GM15510 (cell line): ENCODE results near the gene YJEFN3.

Experiments
- POLR2A ChIP-seq: IDR thresholded peaks from 3 replicates; pipeline ENCODE4 v1.6.1; 2011; ENCODE audit warnings: borderline replicate concordance; ENCODE audit not compliant: insufficient read length; ENCODE audit errors: extremely low read depth

Gene YJEFN3

DNA sequence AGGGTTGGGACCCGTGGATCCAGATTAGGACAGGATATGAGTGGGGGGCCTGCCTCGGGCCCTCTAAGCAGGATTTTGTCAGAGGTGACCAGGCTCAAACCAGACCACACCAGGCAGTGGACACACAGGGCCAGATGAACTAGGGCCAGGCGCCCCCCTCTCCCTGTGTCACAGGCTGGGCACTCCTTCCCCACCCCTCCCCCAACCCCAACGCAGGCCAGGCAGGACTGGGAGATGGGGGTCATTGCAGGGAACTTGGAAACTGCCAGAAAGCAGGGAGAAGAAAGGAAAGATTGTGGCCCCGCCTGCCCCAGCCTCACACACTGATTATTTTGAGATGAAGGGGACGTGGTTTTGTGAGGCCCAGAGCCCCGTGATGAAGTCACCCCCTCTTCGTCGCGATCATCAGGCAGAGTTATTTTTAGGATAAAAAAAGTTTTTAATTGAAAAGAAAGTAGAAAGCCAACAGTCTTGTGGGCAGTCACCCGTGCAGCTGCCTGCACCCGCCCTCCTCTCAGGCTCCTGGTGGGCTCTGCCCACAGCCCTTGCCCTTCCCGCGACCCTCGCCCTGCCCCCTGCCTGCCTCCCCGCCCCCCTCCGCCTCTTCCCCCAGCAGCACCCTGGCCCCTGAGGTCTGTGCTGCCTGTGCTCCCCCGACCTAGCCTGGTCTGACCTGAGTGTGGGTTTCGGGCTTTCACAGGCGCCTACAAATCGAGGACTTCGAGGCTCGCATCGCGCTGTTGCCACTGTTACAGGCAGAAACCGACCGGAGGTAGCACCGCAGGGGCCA is 1.9 kb upstream of the YJEFN3 start:
- no peak for TF ChIP-seq POLR2A

GRCh38 chr19:19527371-19527656 is 1.4 kb upstream of the YJEFN3 start:
- no peak for TF ChIP-seq POLR2A

DNA sequence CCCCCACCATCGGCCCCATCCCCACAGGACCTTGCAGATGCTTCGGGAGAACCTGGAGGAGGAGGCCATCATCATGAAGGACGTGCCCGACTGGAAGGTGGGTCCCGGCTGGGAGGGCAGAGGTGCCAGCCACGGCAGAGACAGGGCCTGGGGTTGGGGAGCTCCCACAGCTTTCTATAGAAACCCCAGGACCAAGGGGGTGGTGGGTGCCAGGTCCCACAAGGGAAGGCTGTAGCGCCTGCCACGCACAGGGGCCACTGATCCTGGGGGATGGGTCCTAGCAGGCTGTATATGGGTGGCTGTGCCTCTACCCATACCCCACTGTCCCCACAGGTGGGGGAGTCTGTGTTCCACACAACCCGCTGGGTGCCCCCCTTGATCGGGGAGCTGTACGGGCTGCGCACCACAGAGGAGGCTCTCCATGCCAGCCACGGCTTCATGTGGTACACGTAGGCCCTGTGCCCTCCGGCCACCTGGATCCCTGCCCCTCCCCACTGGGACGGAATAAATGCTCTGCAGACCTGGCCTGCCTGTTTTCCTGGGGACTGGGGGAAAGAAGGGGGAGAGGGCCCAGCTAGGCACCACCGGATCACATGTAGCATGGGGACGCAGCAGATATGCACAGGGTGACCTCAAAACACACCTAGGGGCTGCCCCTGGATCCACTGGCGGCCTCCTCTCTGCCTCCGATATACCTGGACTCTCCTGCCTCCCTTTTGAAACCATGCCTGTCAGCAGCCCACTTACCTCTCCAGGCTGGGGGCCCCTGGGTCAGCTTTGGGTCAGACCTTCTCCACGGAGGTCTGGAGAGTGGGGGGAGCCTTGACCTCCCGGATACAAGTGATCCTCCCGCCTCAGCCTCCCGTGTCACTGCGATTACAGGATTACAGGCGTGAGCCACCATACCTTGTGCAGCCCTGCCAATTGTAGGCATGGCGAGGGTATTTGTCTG is 761 bp upstream of the YJEFN3 start:
- no peak for TF ChIP-seq POLR2A

DNA sequence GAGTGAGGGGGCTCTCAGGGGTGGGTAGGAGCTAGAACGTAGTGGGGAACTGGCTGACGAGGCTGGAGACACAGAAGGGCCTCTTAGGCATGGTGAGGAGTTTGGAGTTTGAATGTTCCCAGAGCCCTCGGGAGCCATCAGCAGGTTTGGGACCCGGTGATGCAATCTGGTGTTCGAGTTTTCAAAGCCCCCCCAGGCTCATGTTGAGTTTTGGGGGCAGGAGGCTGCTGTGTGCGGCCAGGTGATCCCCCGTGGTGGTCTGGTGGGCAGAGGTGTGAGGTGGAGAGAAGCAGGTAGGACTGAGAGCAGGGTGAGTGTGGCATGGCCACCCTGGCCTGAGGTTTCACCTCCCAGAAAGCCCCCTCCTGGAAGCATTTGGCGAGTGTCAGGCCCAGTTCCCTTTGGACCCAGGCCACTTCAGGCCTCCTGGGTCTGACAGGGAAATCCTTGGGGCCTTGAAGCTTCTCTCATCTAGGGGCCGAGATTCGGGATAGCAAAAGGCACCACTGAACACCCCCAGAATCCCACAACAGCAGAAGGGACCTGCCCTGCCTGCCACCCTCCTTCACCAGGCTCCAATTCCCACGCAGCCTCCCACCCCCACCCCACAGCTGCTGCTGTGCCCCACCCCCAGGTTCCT is 1.2 kb downstream of the YJEFN3 start:
- TF ChIP-seq POLR2A, result no peak

GRCh38 chr19:19530423-19530804 is 1.7 kb downstream of the YJEFN3 start:
- no peak for TF ChIP-seq POLR2A

DNA sequence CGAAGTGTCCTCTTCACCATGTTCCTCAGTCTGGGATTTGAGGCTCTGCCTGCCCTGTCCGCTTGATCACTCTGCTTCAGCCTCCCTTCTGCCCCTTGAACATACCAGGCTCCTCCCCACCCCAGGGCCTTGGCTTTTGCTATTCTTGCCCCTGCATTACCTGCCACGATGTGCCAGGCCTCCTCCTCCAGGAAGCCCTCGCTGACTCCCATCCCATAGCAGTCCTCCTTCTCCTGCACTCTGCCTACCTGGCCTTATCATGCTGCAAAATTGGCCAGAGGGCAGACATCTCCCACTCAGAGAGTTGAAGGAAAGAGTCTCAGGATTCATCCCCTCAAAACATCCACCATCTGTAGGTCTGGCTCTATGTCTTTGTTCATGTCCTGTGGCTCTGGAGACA is 2.2 kb downstream of the YJEFN3 start:
- no peak for TF ChIP-seq POLR2A

GRCh38 chr19:19531951-19532805 is 3.5 kb downstream of the YJEFN3 start:
- no peak for TF ChIP-seq POLR2A

GRCh38 chr19:19532806-19533701 is 4.3 kb downstream of the YJEFN3 start:
- no peak for TF ChIP-seq POLR2A

DNA sequence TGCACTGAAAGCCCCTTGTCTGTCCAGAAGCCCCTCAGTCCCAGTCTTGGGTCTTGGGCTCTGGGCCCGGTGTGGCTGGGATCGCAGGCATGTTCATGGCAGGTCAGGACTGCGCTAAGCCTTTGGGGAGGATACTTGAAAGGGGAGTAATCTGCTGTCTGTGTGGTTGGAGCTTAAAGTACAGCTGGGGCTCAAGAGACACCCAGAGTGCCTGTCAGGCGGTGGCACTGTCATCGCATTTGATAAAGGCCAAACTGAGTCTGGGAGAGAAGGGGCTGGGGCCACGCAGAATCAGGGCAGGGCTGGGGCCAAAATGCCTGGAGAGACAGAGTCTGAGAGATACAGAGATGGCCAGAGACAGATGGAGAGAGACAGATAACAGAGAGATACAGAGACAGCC is 5.1 kb downstream of the YJEFN3 start:
- no peak for TF ChIP-seq POLR2A

DNA sequence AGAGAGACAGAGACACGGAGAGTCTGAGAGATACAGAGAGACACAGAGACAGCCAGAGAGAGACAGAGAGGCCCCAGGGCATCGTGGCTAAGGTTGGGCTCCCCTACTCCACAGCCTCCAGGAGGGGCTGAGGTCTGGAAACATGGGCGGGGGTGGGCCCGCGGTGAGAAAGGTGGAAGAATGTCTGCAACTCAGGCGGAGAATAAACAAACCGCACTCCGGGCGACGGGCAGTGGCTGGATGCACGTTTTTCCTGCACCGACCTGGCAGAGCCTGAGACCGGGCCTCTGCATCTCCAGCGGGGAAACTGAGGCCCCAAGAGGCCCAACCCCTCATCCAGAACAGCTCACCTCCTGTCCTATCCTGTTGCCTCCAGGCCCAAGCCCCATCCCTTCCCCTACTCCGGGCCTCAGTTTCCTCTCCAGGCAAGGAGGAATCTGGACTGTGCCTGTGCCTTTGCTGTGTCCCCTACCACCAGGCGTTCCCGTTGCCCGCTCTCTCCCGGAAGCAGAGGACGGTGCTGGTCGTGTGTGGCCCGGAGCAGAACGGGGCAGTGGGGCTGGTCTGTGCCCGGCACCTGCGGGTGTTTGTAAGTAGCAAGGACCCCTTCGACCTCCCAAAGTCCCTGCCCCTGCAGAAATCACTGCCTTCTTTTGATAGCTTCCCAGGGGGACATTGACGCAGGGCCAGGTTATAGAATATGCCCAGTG is 6.0 kb downstream of the YJEFN3 start:
- TF ChIP-seq POLR2A, result no peak

DNA sequence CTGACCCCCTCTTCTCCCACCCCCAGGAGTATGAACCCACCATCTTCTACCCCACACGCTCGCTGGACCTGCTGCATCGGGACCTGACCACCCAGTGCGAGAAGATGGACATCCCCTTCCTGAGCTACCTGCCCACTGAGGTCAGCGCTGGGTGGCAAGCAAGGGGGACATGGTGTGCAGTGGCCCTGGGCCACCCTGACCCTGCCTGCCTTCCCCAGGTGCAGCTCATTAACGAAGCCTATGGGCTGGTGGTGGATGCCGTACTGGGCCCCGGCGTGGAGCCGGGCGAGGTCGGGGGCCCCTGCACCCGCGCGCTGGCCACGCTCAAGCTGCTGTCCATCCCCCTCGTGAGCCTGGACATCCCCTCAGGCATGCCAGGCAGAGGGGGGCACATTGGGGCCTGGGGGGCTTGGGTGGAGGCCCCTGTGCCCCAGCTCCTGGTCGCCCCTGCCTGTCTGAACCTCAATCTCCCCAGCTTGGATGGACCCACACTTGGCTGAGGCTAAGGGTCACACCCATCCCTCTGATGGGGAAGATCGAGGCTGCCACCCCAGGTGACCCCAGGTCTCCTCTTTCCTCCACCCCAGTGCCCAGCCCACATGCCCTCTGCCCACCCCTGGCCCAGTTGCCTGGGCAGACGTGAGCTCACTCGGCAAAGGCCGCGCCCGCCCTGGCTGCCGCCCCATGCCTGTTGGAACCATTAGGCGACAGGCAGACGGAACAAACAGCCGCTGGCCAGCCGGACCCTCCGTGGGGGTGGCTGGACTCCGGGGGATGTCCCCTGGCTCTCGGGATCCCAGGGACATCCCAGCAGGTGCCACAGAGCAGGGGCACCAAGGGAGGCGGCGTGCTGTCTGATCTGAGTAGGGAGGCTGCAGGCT is 6.8 kb downstream of the YJEFN3 start:
- TF ChIP-seq POLR2A, result no peak
